GM10266 (cell line): ENCODE data around the gene LHPP.

Experiments
- DNase-seq: peaks from one replicate; pipeline ENCODE4 v3.0.0; 2012; ENCODE audit errors: extremely low spot score
- CTCF ChIP-seq: IDR thresholded peaks from 2 replicates; pipeline ENCODE4 v1.5.1; 2012; ENCODE audit warnings: mild to moderate bottlenecking, low read depth; ENCODE audit not compliant: control insufficient read depth, insufficient read depth; ENCODE audit errors: missing control alignments

LHPP gene

GRCh38 chr10:124660404-124661125, 198.9 kb downstream of the LHPP start:
- no peak for TF ChIP-seq CTCF
- no peak for DNase-seq

- no peak for TF ChIP-seq CTCF
- no peak for DNase-seq
Observed at GRCh38 chr10:124661660-124662180, 200.1 kb downstream of the LHPP start.

GRCh38 chr10:124663228-124663627, 201.6 kb downstream of the LHPP start:
- no peak for TF ChIP-seq CTCF
- DNase-seq: no peak
